Measurements from ENCODE around the gene PALLD.

DNA sequence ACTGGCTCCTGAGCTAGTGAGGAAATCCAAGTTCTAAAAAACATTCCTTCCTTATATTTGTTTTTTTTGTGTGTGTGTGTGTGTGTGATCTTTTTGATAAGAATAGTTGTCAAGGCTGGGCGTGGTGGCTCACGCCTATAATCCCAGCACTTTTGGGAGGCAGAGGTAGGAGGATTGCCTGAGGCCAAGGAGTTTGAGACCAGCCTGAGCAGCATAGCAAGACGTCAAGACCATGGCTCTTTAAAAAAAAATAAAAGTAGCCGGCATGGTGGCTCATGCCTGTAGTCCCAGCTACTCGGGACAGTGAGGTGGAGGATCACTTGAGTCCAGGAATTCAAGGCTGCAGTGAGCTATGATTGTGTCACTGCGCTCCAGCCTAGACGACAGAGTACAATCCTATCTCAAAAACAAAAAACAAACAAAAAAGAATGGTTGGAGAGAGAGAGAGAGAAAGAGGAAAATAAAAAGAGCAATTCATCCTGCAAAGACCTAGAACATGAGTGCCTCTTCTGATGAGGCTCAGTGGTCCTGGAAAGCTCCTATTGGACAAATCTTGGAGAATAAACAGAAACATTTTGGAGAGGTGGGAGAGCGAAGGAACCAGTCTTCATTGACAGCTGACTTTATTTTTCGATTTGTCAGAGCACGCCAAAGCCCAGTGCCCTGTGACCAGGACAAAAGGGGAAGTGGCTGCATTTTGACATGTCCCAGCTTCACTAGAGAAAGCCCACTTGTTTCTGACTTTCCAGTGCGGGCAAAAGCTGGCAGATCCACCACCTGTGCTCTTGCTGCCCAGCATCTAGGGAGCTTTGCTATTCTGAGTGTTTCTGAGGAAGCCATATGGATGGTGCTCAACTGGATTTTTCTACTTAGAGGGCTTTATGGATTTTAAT, 244.7 kb downstream of the PALLD start:
- TF ChIP-seq CTCF (IDR thresholded peaks at IDR 0.05) = no peak
- TF ChIP-seq REST (IDR thresholded peaks at IDR 0.05; ENCODE audit: insufficient read depth in 1 of 2, low read depth in 2 of 2, low read length in 1 of 2) = no peak
- no peak for TF ChIP-seq POLR2AphosphoS5 (IDR thresholded peaks at IDR 0.05; ENCODE audit: low read depth, low read length)
- no peak for TF ChIP-seq SIN3A (IDR thresholded peaks at IDR 0.05; ENCODE audit: borderline replicate concordance, insufficient read depth, low read depth, low read length)

Measured in Panc1 (cell line).